KMS-11 (cell line): ENCODE measurements around the gene TSPOAP1.

Experiments used
- H2AFZ ChIP-seq: fragments of 200-600 bp; sonication (generic); 2 replicates; pipeline ENCODE4 v1.6.1; 2016; ENCODE audit warnings: antibody characterized with exemption, mixed run types, low read depth
- H3K27ac ChIP-seq: fragments of 200-600 bp; sonication (generic); 2 replicates; pipeline ENCODE4 v1.6.1; 2016; ENCODE audit warnings: mild to moderate bottlenecking, mixed run types
- H3K27me3 ChIP-seq: fragments of 200-600 bp; sonication (generic); 2 replicates; pipeline ENCODE4 v1.6.1; 2017; ENCODE audit warnings: mild to moderate bottlenecking, low read depth, mixed run types, moderate library complexity; ENCODE audit not compliant: insufficient read depth
- H3K36me3 ChIP-seq: fragments of 200-600 bp; sonication (generic); 2 replicates; pipeline ENCODE4 v1.6.1; 2017; ENCODE audit warnings: mild to moderate bottlenecking, mixed run types; ENCODE audit not compliant: insufficient read depth
- H3K4me1 ChIP-seq: fragments of 200-600 bp; sonication (generic); 2 replicates; pipeline ENCODE4 v1.6.1; 2016; ENCODE audit warnings: mild to moderate bottlenecking, low read depth, mixed run types; ENCODE audit not compliant: poor library complexity, severe bottlenecking
- H3K4me2 ChIP-seq: fragments of 200-600 bp; sonication (generic); 2 replicates; pipeline ENCODE4 v1.7.0; 2016; ENCODE audit warnings: mild to moderate bottlenecking, mixed run types
- H3K4me3 ChIP-seq: fragments of 200-600 bp; sonication (generic); IDR thresholded peaks from 2 replicates; pipeline ENCODE4 v1.6.1; 2017; ENCODE audit warnings: low read depth, low read length, mixed read lengths; ENCODE audit not compliant: insufficient read depth
- H3K79me2 ChIP-seq: fragments of 200-600 bp; sonication (generic); 2 replicates; pipeline ENCODE4 v1.6.1; 2016; ENCODE audit warnings: low read depth, mixed run types; ENCODE audit not compliant: insufficient read depth
- H3K9ac ChIP-seq: fragments of 200-600 bp; sonication (generic); 2 replicates; pipeline ENCODE4 v1.6.1; 2016; ENCODE audit warnings: mild to moderate bottlenecking, mixed run types
- H4K20me1 ChIP-seq: fragments of 200-600 bp; sonication (generic); 2 replicates; pipeline ENCODE4 v1.6.1; 2016; ENCODE audit warnings: mild to moderate bottlenecking, mixed run types; ENCODE audit not compliant: insufficient read depth
- CTCF ChIP-seq: fragments of 200-600 bp; sonication (generic); conservative IDR thresholded peaks from 2 replicates; pipeline ENCODE4 v1.6.1; 2017; ENCODE audit warnings: low read depth, mild to moderate bottlenecking, antibody characterized with exemption, low read length, moderate library complexity, mixed read lengths

TSPOAP1 gene

GRCh38 chr17:58375811-58376210, 47.2 kb upstream of the TSPOAP1 start:
- Histone ChIP-seq H4K20me1 (no peaks in the 10 kb centered on the region), H2AFZ (no peak overlapping the region), H3K9ac (no peak overlapping the region), H3K27ac (no peak overlapping the region), H3K4me3 (no peak overlapping the region), H3K79me2 (no peaks in the 10 kb centered on the region), H3K27me3 (no peaks in the 10 kb centered on the region), H3K4me1 (no peaks in the 10 kb centered on the region), H3K36me3 (no peaks in the 10 kb centered on the region), H3K4me2 (no peak overlapping the region)
- no peak for TF ChIP-seq CTCF

- Histone ChIP-seq H2AFZ (no peak overlapping the region), H3K79me2 (no peaks in the 10 kb centered on the region), H3K4me1 (no peaks in the 10 kb centered on the region)
Measured at GRCh38 chr17:58375256-58375655, 46.7 kb upstream of the TSPOAP1 start.

GRCh38 chr17:58373923-58374322, 45.3 kb upstream of the TSPOAP1 start:
- Histone ChIP-seq H3K79me2 (no peaks in the 10 kb centered on the region), H3K36me3 (no peaks in the 10 kb centered on the region), H3K27me3 (no peaks in the 10 kb centered on the region)

More at GRCh38 chr17:58375256-58375655, 46.7 kb upstream of the TSPOAP1 start:
- H3K27ac ChIP-seq = no peak overlapping the region
- no peak overlapping the region for H3K9ac ChIP-seq
- no peaks in the 10 kb centered on the region for H4K20me1 ChIP-seq
- no peaks in the 10 kb centered on the region for H3K27me3 ChIP-seq
- H3K4me2 ChIP-seq = no peak overlapping the region
- no peak for TF ChIP-seq CTCF
- H3K4me3 ChIP-seq = no peak overlapping the region
- no peaks in the 10 kb centered on the region for H3K36me3 ChIP-seq

GRCh38 chr17:58373003-58373402, 44.4 kb upstream of the TSPOAP1 start:
- Histone ChIP-seq H3K79me2 (no peaks in the 10 kb centered on the region), H2AFZ (no peak overlapping the region), H3K9ac (no peak overlapping the region), H4K20me1 (no peaks in the 10 kb centered on the region), H3K4me3 (no peak overlapping the region), H3K27ac (no peak overlapping the region), H3K4me1 (no peaks in the 10 kb centered on the region), H3K36me3 (no peaks in the 10 kb centered on the region), H3K4me2 (no peak overlapping the region), H3K27me3 (no peaks in the 10 kb centered on the region)
- no peak for TF ChIP-seq CTCF

More at GRCh38 chr17:58373923-58374322, 45.3 kb upstream of the TSPOAP1 start:
- Histone ChIP-seq H2AFZ (no peak overlapping the region), H4K20me1 (no peaks in the 10 kb centered on the region), H3K9ac (no peak overlapping the region), H3K4me1 (no peaks in the 10 kb centered on the region), H3K4me3 (no peak overlapping the region), H3K4me2 (no peak overlapping the region), H3K27ac (no peak overlapping the region)
- TF ChIP-seq CTCF = no peak
